GM12874 (cell line): Measurements from ENCODE around the gene PALM3.

Experiments
- TF ChIP-seq, protein P1 (sequence below): IDR thresholded peaks from 2 replicates; pipeline ENCODE4 v1.5.1; 2011; ENCODE audit warnings: low read depth, mild to moderate bottlenecking, control low read depth, low read length, moderate library complexity; ENCODE audit not compliant: insufficient read depth

The PALM3 gene

DNA sequence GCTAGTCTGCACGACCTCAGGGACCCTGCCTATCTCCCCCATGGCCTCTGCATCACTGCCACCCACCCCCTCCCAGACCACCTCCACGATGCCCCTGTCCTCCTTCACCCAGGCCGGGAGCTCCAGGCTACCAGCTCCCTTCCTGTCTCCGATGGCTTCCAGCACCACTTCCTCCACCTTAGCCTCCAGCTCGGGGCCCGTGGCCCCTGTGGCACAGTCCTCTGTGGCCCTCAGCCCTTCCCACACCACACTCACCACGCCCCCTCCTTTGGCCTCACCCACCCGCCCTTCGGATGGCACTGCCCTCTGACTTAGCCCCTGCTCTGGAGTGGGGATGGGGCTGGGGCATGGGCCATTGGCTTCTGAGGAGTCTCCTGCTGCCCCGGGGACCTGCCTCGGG is 7.2 kb downstream of the PALM3 start:
- TF ChIP-seq, protein P1, sequence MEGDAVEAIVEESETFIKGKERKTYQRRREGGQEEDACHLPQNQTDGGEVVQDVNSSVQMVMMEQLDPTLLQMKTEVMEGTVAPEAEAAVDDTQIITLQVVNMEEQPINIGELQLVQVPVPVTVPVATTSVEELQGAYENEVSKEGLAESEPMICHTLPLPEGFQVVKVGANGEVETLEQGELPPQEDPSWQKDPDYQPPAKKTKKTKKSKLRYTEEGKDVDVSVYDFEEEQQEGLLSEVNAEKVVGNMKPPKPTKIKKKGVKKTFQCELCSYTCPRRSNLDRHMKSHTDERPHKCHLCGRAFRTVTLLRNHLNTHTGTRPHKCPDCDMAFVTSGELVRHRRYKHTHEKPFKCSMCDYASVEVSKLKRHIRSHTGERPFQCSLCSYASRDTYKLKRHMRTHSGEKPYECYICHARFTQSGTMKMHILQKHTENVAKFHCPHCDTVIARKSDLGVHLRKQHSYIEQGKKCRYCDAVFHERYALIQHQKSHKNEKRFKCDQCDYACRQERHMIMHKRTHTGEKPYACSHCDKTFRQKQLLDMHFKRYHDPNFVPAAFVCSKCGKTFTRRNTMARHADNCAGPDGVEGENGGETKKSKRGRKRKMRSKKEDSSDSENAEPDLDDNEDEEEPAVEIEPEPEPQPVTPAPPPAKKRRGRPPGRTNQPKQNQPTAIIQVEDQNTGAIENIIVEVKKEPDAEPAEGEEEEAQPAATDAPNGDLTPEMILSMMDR = no peak

DNA sequence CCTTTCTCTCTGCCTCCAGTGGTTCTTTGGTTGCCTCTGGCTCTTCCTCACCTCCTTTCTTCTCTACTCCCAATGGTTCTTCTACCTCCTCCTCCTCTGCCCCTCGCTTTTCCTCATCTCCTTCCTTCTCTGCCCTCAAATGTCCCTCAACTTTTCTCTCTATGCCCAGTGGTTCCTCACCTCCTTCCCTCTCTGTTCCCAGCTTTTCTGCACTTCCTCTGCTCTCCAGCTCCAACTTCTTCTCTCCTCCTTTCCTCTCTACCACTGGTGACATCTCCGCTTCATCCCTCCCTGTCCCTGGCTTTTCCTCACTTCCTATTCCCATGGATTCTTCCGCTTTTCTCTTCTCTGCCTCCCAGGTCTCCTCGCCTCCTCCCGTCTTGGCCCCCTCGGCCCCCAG is 7.8 kb downstream of the PALM3 start:
- TF ChIP-seq, protein P1 = no peak

DNA sequence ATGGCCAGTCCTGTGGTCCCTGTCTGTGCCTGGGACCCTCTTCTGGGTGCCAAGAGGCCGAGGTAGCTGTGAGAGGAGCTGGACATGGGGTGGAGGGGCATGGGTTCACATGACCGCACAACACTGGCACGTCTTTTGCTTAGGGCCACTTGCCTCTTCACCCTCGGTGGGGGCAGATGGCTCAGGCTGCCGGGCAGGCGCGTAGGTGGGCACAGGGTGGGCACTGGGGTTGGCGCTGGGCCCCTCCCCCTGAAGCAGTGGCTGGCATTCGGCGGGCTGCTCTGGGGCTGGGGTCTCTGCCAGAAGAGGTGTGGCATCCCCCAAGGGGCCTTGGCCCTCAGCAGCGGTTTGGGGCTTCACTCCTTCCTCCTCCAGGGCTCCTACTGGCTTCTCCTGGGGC is 8.4 kb downstream of the PALM3 start:
- TF ChIP-seq, protein P1 = no peak

DNA sequence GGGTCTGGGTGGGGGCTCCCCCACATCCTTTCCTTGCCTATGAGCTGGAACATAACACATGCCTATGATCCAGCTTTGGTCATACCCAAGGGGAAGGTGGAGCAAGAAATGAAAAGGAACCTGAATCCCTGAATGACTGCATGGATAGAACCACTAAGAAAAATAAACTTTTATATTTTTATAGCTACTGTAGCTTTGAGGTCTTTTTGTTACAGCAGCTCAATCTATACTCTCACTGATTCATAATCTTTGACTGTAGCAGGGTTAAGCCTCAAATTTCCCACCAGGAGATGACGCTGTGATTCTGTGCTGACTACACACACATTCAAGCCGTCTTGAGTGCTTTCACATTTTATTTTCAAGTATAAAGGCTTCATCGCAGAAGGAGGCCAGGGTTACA is 8.8 kb downstream of the PALM3 start:
- TF ChIP-seq, protein P1 = no peak

DNA sequence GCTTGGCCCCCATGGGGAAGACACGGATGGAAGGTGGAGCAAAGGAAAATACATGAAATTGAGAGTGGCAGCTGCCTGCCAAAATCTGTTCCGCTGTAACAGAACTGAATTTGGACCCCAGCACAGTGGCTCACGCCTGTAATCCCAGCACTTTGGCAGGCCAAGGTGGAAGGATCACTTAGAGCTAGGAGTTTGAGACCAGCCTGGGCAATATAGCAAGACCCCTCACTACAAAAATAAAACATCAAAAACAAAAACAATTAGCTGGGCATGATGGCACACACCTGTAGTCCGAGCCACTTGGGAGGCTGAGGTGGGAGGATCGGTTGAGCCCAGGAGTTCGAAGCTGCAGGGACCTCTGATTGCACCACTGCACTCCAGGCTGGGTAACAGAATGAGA is 9.4 kb downstream of the PALM3 start:
- TF ChIP-seq, protein P1 = no peak

DNA sequence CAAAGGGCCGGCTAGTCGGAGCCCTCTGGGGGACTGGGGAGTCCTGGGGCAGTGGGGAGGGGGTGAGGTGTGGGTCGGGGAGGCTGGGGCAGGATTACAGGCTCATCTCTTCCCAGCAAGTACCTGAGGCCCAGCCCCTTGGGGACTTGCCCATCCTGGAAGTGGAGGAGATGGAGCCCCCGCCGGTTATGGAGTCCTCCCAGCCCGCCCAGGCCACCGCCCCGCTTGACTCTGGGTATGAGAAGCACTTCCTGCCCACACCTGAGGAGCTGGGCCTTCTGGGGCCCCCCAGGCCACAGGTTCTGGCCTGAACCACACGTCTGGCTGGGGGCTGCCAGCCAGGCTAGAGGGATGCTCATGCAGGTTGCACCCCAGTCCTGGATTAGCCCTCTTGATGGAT is 9.9 kb downstream of the PALM3 start:
- TF ChIP-seq, protein P1 = no peak

DNA sequence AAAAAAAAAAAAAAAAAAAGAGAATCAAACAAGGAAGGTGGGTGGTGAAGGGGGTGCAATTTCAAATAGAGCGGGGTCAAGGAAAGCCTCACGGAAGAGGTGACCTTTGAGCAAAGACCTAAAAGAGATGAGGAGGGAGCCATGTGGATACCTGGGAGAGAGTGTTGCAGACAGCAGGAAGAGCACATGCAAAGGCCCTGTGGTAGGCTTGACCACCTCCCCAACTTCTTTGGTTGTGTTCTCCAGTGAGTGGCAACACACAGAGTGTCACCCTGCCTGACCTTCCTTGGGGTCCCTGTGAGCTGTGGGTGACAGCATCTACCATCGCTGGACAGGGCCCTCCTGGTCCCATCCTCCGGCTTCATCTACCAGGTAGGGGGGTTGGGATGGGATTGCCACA is 11.4 kb downstream of the PALM3 start:
- TF ChIP-seq, protein P1 = no peak
